Panc1 (cell line): ENCODE results near the gene GIMAP5. TPM values are rescaled to one million over a fixed set of nuclear protein-coding genes. Genes with fewer than 3 reads are reported as not detected.

Source experiments
- ATAC-seq: fragments of 200-7000 bp; cut with Tn5 transposase; 2 replicates; pipeline ENCODE4 v1.9.1; 2020; ENCODE audit warnings: mild to moderate bottlenecking, moderate library complexity
- BruUV-seq: library from RNA; stranded (reverse); fragments of 400-500 nt; replicated peaks from 2 replicates; lab custom pipeline; 2021; lab: Mats Ljungman, UMichigan
- CTCF ChIA-PET: fragments of 300-600 bp; sonication (Branson Sonifier 250); formaldehyde crosslinking; loops from one replicate; lab custom pipeline; 2022; ENCODE audit warnings: antibody characterized with exemption; lab: Charles Lee
- POLR2A ChIA-PET: fragments of 300-600 bp; sonication (Branson Sonifier 250); formaldehyde crosslinking; loops from one replicate; lab custom pipeline; 2022; ENCODE audit warnings: antibody characterized with exemption; lab: Charles Lee
- DNase-seq: peaks from one replicate; pipeline ENCODE4 v3.0.0-alpha.2; 2010; ENCODE audit warnings: low read depth, low spot score
- H3K27ac ChIP-seq: 2 replicates; pipeline ENCODE4 v1.5.1; 2011; ENCODE audit warnings: mild to moderate bottlenecking, low read length, inconsistent platforms
- H3K27me3 ChIP-seq: fragments of 200-500 bp; sonication (Bioruptor generic); 2 replicates; pipeline ENCODE4 v1.6.0; 2014; ENCODE audit warnings: low read length, inconsistent platforms; ENCODE audit not compliant: control insufficient read depth, insufficient read depth
- H3K36me3 ChIP-seq: fragments of 200-500 bp; sonication (Bioruptor generic); 2 replicates; pipeline ENCODE4 v1.5.1; 2014; ENCODE audit warnings: inconsistent platforms, mild to moderate bottlenecking, low read length, moderate library complexity; ENCODE audit not compliant: control insufficient read depth, insufficient read depth
- H3K4me1 ChIP-seq: 2 replicates; pipeline ENCODE4 v1.5.1; 2011; ENCODE audit warnings: inconsistent platforms, mild to moderate bottlenecking, low read length, moderate library complexity; ENCODE audit not compliant: control insufficient read depth, insufficient read depth
- H3K4me3 ChIP-seq, 2 experiments: 2 replicates each; pipeline ENCODE4 v1.5.1; 2011 to 2012; ENCODE audit warnings: low read depth in 2 of 2, low read length in 2 of 2, mild to moderate bottlenecking in 2 of 2, inconsistent platforms in 1 of 2, moderate library complexity in 1 of 2
- H3K9me3 ChIP-seq: fragments of 200-500 bp; sonication (Bioruptor generic); 2 replicates; pipeline ENCODE4 v1.5.1; 2014; ENCODE audit warnings: low read depth, mild to moderate bottlenecking, inconsistent platforms, low read length, moderate library complexity; ENCODE audit not compliant: control insufficient read depth, insufficient read depth
- POLR2AphosphoS5 ChIP-seq: IDR thresholded peaks from 2 replicates; pipeline ENCODE4 v1.6.1; 2012; ENCODE audit warnings: mild to moderate bottlenecking, low read depth, low read length, moderate library complexity
- SIN3A ChIP-seq: IDR thresholded peaks from 2 replicates; pipeline ENCODE4 v1.6.1; 2012; ENCODE audit warnings: low read depth, mild to moderate bottlenecking, low read length, moderate library complexity, borderline replicate concordance; ENCODE audit not compliant: insufficient read depth
- TCF7L2 ChIP-seq: IDR thresholded peaks from 2 replicates; pipeline ENCODE4 v1.6.1; 2011; ENCODE audit warnings: mild to moderate bottlenecking, low read depth, low read length, inconsistent platforms
- in situ Hi-C: cut with HindIII; loops from 2 replicates; pipeline ENCODE4 v1.10.0; 2016; ENCODE audit warnings: low sequenced_read_pairs, low pct_unique_long_range_greater_than_20kb
- intact Hi-C: fragments of 100-400 bp; cut with micrococcal nuclease; formaldehyde crosslinking; loops from one replicate; pipeline ENCODE4 v1.10.0; 2022; ENCODE audit not compliant: unreplicated experiment
- total RNA-seq: library from RNA; stranded (reverse); gene quantifications from one replicate; pipeline ENCODE4 v1.2.1, GENCODE V29; 2021; ENCODE audit not compliant: unreplicated experiment
- TF ChIP-seq, protein P1 (sequence below): fragments of 450-650 bp; IDR thresholded peaks from 2 replicates; pipeline ENCODE4 v1.5.1; 2017; ENCODE audit warnings: mild to moderate bottlenecking
- TF ChIP-seq, protein P2 (sequence below), 2 experiments: IDR thresholded peaks; 2 replicates each; pipeline ENCODE4 v1.6.1; 2011 to 2012; ENCODE audit warnings: low read depth in 2 of 2, control low read depth in 1 of 2, low read length in 1 of 2, mild to moderate bottlenecking in 1 of 2, moderate library complexity in 1 of 2; ENCODE audit not compliant: insufficient read depth in 1 of 2

Gene GIMAP5
- total RNA-seq, 1 experiment from 2014 or later, result 0.51 TPM

DNA sequence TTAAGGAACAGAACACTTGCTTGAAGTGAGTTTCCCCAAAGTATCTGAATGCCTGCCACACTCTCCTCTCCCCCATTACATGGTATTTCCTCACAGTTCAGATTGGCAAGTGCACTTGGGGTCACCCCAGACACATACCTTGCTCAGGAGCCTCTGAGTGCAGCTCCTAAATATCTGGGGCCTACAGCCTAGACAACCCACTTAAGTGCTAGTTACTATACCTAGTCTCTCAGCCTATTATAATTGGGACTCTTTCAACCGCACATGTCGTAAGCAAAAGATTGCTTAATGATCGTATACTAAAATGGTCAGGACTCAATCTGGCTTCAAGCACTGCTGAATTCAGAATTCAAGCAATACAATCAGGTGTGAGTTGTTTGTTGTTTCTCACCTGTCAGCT is 43.1 kb downstream of the GIMAP5 start:
- no peak for DNase-seq
- Histone ChIP-seq H3K4me1 (peaks cover 3% of the 10 kb centered on the region; the same call in 1 of the 2 replicates), H3K36me3 (no peaks in the 10 kb centered on the region), H3K9me3 (no peaks in the 10 kb centered on the region), H3K4me3 (no peak overlapping the region), H3K27ac (no peak overlapping the region), H3K27me3 (no peaks in the 10 kb centered on the region; the same call in none of the 2 replicates)
- intact Hi-C loops, result loop anchor here (5.0 kb wide), 1 partner anchor 97 kb away; no protein-coding TSS in a partner anchor
- ATAC-seq, result no peak
- ChIA-PET POLR2A (no interaction called here), CTCF (no interaction called here)
- BruUV-seq, result no TSS peak
- TF ChIP-seq SIN3A, result no peak
- no peak for TF ChIP-seq TCF7L2
- TF ChIP-seq POLR2AphosphoS5, result no peak
- TF ChIP-seq, protein P1, sequence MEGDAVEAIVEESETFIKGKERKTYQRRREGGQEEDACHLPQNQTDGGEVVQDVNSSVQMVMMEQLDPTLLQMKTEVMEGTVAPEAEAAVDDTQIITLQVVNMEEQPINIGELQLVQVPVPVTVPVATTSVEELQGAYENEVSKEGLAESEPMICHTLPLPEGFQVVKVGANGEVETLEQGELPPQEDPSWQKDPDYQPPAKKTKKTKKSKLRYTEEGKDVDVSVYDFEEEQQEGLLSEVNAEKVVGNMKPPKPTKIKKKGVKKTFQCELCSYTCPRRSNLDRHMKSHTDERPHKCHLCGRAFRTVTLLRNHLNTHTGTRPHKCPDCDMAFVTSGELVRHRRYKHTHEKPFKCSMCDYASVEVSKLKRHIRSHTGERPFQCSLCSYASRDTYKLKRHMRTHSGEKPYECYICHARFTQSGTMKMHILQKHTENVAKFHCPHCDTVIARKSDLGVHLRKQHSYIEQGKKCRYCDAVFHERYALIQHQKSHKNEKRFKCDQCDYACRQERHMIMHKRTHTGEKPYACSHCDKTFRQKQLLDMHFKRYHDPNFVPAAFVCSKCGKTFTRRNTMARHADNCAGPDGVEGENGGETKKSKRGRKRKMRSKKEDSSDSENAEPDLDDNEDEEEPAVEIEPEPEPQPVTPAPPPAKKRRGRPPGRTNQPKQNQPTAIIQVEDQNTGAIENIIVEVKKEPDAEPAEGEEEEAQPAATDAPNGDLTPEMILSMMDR, result no peak
- TF ChIP-seq, protein P2, sequence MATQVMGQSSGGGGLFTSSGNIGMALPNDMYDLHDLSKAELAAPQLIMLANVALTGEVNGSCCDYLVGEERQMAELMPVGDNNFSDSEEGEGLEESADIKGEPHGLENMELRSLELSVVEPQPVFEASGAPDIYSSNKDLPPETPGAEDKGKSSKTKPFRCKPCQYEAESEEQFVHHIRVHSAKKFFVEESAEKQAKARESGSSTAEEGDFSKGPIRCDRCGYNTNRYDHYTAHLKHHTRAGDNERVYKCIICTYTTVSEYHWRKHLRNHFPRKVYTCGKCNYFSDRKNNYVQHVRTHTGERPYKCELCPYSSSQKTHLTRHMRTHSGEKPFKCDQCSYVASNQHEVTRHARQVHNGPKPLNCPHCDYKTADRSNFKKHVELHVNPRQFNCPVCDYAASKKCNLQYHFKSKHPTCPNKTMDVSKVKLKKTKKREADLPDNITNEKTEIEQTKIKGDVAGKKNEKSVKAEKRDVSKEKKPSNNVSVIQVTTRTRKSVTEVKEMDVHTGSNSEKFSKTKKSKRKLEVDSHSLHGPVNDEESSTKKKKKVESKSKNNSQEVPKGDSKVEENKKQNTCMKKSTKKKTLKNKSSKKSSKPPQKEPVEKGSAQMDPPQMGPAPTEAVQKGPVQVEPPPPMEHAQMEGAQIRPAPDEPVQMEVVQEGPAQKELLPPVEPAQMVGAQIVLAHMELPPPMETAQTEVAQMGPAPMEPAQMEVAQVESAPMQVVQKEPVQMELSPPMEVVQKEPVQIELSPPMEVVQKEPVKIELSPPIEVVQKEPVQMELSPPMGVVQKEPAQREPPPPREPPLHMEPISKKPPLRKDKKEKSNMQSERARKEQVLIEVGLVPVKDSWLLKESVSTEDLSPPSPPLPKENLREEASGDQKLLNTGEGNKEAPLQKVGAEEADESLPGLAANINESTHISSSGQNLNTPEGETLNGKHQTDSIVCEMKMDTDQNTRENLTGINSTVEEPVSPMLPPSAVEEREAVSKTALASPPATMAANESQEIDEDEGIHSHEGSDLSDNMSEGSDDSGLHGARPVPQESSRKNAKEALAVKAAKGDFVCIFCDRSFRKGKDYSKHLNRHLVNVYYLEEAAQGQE (IDR thresholded peaks at IDR 0.05; ENCODE audit: insufficient read depth in 1 of 2, low read depth in 2 of 2, low read length in 1 of 2), result no peak
- in situ Hi-C loops, result no loop called here

DNA sequence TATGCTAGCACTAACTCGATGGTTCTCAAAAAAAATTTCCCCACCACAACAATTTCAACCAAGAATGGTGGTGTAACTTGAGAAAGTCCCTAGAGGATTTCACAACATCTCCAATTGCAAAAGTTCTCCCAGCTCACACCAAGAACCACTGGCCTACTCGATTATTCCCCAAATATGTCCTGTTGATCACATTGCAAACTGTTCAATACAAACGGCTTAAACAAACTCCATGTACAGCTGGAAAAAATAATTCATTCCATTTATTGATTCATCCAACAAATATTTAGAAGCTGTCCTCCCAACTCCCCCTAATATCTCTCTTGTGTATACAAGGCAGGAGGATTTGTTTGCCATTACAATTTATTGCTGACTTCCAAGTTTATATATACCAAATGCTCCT is 43.9 kb downstream of the GIMAP5 start:
- ChIA-PET POLR2A (no interaction called here), CTCF (no interaction called here)
- ATAC-seq, result no peak
- Histone ChIP-seq H3K4me3 (no peak overlapping the region), H3K36me3 (no peaks in the 10 kb centered on the region), H3K9me3 (no peaks in the 10 kb centered on the region), H3K27me3 (peaks cover 3% of the 10 kb centered on the region), H3K4me1 (peaks cover 3% of the 10 kb centered on the region; the same call in 1 of the 2 replicates), H3K27ac (no peak overlapping the region)
- no peak for DNase-seq
- in situ Hi-C loops, result no loop called here
- TF ChIP-seq POLR2AphosphoS5 (no peak), SIN3A (no peak), TCF7L2 (no peak)
- TF ChIP-seq, protein P2 (IDR thresholded peaks at IDR 0.05; ENCODE audit: insufficient read depth in 1 of 2, low read depth in 2 of 2, low read length in 1 of 2), result no peak
- TF ChIP-seq, protein P1, result no peak
- no TSS peak for BruUV-seq
- intact Hi-C loops, result loop anchor here (5.0 kb wide), 1 partner anchor 96 kb away; no protein-coding TSS in a partner anchor
